ENCODE measurements around the gene SERP2.

SERP2 gene

DNA sequence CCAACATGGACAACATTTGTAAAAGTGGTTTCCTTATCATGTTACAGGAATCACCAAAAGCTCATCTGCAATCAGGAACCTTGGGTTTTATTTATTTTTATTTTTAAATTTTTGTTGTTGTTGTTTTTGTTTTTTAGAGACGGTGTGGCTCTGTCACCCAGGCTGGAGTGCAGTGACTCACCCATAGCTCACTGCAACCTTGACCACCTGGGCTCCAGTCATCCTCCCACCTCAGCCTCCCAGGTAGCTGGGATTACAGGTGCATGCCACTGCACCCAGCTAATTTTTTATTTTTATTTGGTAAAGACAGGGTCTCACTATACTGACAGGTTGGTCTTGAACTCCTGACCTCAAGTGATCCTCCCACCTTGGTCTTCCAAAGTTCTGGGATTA lies 13.6 kb upstream of the SERP2 start:
- DNase-seq (ENCODE audit: low spot score), result no peak

GRCh38 chr13:44362394-44363040 lies 11.1 kb upstream of the SERP2 start:
- no peak for DNase-seq (ENCODE audit: low spot score)

DNA sequence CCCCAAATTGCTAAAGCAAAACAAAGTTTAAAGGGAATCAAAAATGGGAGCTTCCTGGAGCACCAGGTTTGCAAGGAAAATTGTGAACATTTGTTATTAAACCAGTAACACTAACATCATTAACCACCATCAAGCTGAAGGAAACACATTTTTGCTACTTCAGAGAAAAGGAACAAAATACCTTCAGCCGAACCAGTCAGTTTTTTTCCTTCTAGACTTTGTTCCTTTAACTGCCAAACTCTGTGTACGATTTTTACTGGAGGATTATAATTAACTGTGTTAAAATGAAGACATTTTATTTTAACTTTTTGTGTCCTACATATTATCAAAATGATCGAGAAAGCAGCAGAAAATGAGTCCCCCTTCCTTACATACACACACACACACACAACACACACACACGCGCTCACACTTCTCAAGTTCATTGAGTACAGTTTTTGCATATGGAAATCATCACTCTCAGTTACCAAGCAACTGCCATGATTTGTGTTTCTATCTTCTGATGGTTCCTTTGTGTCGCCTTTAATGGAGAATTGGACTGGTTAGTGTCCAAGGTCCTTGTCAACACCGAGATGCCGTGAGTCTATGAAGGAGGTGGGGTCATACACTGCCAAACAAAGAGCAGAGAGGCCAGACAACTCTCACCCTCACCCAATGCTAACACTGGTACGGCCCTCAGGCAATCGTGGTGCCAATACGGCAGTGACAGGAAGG lies 9.8 kb upstream of the SERP2 start:
- no peak for DNase-seq (ENCODE audit: low spot score)

- no peak for DNase-seq (ENCODE audit: low spot score)
Observed at GRCh38 chr13:44364345-44365000, 9.2 kb upstream of the SERP2 start.

GRCh38 chr13:44365008-44365407 lies 8.6 kb upstream of the SERP2 start:
- no peak for DNase-seq (ENCODE audit: low spot score)

- no peak for DNase-seq (ENCODE audit: low spot score)
Observed at GRCh38 chr13:44365899-44366298, 7.7 kb upstream of the SERP2 start.

DNA sequence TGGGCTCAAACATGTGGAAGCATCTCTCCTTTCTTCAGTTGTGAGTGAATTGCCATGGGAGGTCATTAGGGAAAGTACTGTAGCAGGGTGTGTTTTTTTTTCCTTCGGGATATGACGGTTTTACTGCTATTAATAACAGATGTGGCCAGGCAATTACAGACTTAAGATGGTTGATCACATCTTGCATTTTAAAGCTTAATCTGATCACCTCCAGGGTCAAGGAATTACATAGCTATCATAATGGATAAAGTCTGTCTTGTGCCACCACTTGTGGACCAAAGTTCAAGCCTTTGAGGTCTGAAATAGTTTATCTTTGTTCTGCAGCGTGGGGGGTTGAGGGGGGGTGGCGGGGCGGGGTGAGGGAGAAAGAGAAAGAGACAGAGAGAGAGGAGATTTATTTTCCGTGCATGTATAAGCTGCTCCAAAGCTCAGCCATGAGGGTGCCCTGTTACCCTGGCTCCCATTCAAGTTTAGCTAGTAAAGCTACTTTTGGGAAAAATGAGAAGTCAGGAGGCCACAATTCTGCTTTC lies 5.5 kb upstream of the SERP2 start:
- DNase-seq (ENCODE audit: low spot score), result no peak

DNA sequence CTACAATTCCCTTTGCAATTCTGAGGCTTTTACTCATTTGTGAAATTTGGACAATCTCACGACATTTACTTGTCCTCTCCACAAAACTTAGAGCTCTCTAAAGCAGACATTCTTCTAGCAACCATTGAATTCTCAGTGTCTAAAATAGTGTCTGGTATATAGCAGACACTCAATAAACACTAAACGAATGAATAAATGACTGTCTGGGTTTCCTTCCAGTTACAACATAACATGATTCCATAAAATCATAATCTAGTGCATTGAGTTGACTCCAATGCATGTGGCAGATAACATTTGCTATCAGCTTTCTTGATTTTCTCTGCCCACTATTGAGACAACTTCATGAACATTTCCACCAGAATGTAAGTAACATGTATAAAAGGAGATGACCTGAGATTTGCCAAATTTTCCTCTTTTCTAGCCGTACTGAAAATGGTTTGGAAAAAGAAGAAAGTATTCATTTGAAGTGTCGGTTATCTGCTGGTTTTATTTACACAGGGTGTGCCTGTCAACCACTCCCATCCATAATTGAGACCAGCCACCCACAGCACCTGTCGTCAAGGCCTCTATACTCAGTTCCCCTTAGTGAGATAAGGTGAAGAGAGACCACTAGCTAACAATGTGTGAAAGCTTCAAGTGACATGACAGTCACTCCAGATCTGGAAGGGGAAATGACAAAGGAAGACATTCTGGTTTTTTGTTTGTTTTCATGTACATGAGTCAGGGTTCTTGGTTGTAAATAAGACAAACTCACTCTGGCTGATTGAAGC lies 4.8 kb upstream of the SERP2 start:
- no peak for DNase-seq (ENCODE audit: low spot score)

- DNase-seq (ENCODE audit: low spot score), result no peak
Observed at GRCh38 chr13:44371421-44371820, 2.2 kb upstream of the SERP2 start.

DNA sequence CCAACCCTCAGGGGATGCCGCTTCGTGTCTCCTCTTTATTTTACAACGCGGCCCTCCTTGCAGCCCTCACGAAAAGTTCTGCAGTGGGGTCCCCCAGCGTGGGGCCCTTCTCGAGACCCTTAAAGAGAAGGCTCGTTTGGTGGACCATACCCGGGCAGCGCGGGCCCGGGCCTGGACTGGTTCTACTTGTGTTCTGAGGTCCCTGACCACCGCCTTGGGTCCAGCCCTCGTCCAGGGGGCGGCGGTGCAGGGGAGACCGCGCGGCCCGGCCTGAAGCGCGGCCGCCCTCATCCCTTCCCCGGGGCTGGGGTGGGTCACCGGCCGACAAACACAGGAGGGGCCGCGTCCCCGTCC lies 400 bp upstream of the SERP2 start:
- no peak for DNase-seq (ENCODE audit: low spot score)

- no peak for DNase-seq (ENCODE audit: low spot score)
Observed at GRCh38 chr13:44374348-44374712, 706 bp downstream of the SERP2 start.

- no peak for DNase-seq (ENCODE audit: low spot score)
Observed at GRCh38 chr13:44378277-44378676, 4.7 kb downstream of the SERP2 start.

GRCh38 chr13:44379885-44380284 lies 6.3 kb downstream of the SERP2 start:
- no peak for DNase-seq (ENCODE audit: low spot score)

GRCh38 chr13:44380404-44381165 lies 7.0 kb downstream of the SERP2 start:
- no peak for DNase-seq (ENCODE audit: low spot score)

- DNase-seq (ENCODE audit: low spot score), result no peak
Observed at GRCh38 chr13:44382635-44383145, 9.1 kb downstream of the SERP2 start.

- DNase-seq (ENCODE audit: low spot score), result peak; percentile 24
Observed at GRCh38 chr13:44383945-44384344, 10.3 kb downstream of the SERP2 start.

DNA sequence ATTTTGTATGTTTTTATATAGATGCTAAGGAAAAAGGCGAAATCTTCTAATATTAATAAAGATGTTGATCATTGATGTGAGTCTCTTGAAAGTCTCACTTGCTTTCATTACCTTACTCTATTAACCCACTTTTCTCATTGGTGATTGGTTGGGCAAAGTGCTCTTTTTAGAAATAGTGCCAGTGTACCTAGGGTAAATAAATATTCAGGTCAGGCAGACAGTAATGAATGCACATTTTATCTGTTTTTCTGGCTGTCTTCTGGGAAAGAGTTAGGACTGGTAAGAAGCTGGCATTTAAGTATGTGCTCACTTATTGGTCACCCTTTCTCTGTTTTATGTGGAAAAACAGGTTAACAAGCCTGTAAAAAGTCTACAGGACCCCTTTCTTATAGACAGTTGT lies 11.2 kb downstream of the SERP2 start:
- no peak for DNase-seq (ENCODE audit: low spot score)

GRCh38 chr13:44385401-44385800 lies 11.8 kb downstream of the SERP2 start:
- DNase-seq (ENCODE audit: low spot score), result no peak

DNA sequence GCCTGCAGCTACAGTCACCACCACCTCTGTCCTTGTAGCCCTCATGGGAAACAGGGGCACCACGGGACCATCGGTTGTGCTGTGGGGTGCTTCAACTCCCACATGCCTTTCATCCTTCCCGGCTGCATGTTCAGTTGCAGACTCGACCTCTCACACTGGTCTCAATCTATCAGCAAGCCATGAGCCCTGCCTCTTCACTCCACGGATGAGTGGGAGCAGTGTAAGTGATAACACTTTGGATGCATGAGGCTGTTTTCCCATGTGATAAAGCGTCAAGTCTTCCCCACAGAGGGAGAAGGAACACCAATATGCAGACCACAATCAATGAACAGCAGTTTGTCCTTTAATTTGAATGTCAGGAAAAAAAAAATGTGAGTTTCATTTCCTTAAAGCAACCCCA lies 12.2 kb downstream of the SERP2 start:
- DNase-seq (ENCODE audit: low spot score), result no peak

- DNase-seq (ENCODE audit: low spot score), result no peak
Observed at GRCh38 chr13:44386913-44387556, 13.4 kb downstream of the SERP2 start.

DNA sequence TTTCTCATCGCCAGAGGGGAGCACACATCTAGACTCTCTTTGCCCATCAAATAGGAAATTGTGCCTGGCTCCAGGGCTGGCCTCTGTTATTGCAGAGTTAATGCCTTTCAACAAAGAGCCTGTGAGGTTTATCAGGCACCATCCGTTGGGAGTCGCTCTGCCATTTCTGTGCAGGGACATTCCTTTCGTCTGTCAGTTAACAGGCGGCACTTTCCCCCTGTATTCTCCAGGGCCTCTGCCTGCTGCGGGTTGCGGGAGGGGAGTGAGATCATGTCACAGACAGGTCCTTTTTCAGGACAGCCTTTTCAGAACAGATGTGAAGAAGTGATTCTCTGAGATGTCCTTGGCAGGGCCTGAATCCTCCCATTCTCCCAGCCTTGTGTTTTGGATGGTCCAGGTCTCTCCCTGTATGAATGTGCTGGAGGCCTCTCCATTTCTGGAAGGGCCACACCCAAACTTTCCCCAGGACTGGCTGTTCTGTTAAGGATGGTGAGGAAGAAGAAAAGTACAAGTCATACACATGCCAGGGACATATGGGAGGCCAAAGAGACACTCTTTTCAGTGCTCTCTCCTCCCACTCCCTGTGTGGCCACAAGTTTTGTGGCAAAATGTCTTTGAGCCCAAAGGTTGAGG lies 14.9 kb downstream of the SERP2 start:
- DNase-seq (ENCODE audit: low spot score), result no peak

All from globus pallidus (tissue), 1 donor.